A172 (cell line): ENCODE data around the gene TSPAN15. TPM values are rescaled to one million over a fixed set of nuclear protein-coding genes. Genes with fewer than 3 reads are reported as not detected.
A peak's percentile ranks its signal among the peaks of the same experiment; 100 is the strongest.
"Not testable (repeated sequence)": the region's sequence is repeated elsewhere in the genome, so short reads cannot be mapped to it uniquely, and the experiment has no call there.

Experiments
- DNase-seq: peaks from one replicate; pipeline ENCODE4 v3.0.0-alpha.2; 2015; ENCODE audit warnings: low spot score
- total RNA-seq: library from RNA; depleted of rRNA; stranded (reverse); fragments of >200 nt; shearing (Covaris generic); gene quantifications from 2 replicates; pipeline ENCODE4 v1.2.3, GENCODE V29; 2014

Gene TSPAN15
- total RNA-seq, 1 experiment from 2014 or later, result 18.7 TPM

DNA sequence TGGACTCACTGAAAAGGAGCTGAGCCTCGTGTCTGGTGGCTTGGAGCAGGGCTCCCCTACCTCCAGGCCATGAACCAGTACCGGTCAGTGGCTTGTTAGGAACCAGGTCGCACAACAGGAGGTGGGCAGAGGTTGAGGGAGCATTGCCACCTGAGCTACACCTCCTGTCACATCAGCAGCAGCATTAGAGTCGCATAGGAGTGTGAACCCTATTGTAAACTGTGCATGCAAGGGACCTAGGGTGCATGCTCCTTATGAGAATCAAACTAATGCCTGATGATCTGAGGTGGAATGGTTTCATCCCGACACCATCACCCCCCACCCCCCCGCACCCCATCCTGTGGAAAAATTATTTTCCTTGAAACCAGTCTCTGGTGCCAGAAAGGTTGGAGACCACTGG is 50.4 kb downstream of the TSPAN15 start:
- no peak for DNase-seq

DNA sequence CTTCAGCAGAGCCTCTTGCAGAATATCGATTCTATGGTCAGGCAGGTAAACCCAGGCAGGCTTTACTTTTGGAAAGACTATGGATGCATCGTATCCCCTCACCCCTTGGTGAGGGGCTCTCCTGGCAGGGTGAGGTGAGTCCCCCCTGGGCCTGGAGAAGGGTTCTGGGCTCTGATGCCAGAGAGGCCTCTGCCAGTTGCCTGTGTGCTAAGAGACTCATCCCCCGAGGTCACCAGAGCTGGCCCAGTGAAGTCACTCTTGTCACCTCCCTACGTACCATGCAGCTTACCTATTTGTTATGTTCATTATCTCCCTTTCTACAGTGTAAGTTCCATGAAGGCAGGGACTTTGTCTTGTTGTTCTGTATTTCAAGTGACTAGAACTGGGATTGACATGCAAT is 51.3 kb downstream of the TSPAN15 start:
- no peak for DNase-seq

DNA sequence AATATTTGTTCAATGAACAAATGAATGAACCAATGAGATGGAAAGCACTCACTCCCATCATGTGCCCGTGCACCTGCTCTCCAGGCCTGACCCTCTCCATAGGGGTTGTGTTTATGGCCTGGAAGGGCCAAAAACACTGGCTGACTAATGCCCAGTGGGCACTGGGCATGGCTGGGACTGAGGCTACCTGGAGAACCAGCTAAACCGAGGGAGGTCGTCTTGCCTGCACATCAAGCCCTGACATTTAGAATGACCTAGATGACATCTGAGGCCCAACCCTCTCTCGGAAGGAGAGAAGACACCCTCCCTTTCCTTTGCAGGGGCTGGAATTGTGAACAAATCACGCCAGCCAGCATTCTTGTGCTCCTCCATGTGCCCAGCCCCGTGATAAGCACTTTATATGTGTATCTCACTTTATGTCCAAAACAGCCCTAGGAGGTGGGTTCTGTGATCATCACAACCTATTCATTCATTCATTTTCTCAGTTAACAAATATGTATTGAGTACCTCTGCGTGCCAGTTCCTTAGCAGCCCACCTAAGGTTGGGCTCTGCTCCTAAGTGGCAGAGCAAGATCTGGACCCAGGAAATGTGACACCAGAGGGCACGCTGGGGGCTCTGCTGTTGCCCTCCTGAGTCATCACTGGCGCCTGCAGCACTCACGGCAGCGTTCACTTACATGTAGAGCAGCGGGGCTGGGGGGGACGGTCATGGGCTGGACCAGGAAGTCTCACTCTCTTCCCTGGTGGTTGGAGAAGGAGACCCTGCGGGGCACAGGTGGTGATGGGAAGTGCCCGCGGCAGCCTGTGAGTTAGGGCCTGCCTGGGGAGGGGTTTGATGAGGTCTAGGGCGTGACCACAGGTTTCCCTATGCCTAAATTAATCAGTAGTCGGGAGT is 52.0 kb downstream of the TSPAN15 start:
- no peak for DNase-seq

DNA sequence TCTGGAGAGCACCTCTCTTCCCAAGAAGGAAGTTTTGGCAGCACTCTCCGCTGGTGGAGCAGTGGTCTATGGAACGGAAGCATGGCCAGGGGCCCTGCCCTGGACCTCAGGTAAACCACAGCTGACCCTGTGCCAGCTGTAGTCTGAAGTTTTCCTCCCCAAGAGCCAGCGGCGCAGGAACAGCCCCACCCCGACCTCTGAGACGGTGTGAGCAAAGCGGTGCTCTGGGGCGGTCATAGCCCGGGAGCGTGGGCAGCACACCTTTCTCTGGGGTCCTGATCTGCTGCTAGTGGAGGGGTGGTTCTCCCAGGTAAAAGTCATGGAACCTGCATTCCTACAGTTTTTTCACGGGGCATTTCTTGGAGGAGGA is 52.6 kb downstream of the TSPAN15 start:
- DNase-seq, result no peak

DNA sequence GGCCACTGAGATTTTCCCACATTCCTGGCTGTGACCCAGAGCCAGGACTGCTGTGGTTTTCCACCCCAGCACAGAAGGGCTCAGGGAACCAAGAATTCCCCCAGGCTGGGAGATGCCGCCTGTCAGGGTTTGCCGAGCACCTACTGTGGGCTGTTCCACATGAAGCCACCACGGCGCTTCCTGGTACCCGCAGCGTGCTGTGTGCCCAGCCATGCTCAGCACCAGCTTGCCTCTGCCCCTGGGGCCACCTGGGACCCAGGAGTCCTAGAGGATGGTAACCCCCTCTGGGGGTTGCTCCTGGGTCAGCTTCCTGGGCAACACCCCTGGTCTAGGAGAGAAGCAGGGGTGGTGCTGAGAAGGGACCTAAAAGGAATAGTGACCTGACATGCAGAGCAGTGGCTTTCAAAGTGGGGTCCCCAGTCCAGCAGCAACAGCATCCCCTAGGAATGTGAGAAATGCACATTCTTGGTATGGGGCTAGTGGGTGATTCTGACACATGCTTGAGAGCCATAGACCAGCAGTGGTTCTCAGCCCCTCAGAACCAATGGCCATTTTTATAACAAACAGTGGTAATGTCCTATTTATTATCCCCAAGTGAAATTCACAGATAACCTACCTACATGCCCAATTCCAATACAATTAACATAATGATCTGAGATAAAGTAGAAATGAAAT is 53.4 kb downstream of the TSPAN15 start:
- DNase-seq, result no peak

DNA sequence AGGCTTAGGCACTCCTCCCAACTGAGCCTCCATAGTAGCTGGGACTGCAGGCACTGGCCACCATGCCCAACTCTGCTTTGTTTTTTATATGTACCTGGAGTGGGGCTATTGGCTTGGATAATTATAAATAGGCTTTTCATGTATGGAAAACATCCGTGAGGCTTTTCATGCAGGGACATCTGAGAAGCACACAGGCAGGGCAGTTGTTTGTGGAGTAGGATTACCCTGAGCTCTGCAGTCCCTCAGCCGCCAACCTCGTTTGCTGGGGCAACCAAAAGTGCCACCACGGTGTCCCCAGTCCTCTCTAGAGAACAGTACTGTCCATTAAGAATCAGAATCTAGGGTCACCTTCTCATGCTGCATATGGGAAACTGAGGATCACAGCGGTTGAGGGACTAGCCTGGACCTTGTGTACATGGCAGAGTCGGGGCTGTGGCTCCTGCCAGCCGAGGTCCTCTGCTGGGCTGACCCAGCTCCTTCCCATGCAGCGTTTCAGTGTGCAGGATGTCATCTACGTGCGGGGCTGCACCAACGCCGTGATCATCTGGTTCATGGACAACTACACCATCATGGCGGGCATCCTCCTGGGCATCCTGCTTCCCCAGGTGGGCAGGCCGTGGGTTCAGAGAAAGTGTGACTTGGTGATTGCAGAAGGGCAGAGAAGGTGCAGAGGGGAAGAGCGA is 54.5 kb downstream of the TSPAN15 start:
- no peak for DNase-seq

DNA sequence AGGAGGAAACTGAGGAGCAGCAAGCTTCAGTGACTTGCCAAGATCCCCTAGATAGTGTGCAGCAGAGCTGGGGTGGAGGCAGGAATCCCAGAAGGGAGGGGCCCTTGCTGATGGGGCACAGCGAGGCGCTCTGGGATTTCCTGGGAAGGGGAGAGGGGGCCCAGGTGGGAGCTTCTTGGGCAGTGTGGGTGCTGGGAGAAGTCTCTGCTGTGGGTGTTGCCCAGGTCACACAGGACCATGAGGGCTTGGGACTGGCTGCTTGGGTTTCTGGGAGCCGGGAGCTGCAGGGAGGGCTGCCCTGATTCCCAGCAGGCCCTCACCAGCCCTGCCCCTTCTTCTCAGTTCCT is 55.2 kb downstream of the TSPAN15 start:
- DNase-seq, result no peak

DNA sequence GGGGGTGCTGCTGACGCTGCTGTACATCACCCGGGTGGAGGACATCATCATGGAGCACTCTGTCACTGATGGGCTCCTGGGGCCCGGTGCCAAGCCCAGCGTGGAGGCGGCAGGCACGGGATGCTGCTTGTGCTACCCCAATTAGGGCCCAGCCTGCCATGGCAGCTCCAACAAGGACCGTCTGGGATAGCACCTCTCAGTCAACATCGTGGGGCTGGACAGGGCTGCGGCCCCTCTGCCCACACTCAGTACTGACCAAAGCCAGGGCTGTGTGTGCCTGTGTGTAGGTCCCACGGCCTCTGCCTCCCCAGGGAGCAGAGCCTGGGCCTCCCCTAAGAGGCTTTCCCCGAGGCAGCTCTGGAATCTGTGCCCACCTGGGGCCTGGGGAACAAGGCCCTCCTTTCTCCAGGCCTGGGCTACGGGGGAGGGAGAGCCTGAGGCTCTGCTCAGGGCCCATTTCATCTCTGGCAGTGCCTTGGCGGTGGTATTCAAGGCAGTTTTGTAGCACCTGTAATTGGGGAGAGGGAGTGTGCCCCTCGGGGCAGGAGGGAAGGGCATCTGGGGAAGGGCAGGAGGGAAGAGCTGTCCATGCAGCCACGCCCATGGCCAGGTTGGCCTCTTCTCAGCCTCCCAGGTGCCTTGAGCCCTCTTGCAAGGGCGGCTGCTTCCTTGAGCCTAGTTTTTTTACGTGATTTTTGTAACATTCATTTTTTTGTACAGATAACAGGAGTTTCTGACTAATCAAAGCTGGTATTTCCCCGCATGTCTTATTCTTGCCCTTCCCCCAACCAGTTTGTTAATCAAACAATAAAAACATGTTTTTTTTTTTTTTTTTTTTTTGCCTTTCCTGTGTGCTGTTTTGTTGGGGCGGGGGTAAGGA is 55.8 kb downstream of the TSPAN15 start:
- DNase-seq, result no peak

DNA sequence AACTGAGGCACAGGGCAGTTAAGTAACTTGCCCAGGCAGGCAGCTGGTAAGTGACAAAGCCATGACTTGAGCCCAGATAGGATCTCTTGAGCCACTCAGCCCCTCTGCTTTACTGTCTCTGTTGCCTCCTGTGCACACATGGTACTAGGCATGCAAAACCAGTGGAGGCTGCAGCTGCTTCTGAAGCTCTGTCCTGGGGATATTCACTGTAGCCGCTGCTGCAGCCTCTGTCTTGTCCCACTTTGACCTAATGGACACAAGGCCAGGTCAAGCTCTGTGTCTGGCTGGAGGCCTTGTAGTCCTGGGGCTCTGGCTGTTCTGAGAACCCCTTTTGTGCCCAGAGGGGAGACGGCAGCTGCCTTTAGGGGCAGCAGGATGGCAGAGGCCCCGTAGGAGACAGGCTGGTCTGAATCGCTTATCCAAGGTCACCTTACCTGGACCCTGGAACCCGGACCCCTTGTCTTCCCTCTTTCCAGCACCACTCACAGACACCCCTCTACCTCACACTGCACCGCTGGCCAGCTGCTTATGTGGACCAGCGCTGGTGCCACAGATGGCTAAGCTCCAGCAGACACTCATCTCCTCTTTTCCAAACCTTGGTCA is 57.6 kb downstream of the TSPAN15 start:
- no peak for DNase-seq

DNA sequence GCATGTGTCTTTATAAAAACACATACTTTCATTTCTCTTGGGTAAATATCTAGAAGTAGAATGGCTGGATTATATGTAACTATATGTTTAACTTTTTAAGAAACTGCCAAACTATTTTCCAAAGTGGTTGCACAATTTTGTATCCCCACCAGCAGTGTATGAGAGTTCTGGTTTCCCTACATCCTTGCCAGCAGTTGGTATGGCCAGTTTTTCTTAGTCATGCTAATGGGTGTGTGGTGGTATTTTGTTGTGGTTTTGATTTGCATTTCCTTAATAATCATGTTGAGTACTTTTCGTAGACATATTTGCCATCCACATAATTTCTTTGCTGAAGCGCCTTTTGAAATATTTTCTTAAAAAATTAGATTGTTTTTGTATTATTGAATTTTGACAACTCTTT is 61.6 kb downstream of the TSPAN15 start:
- no peak for DNase-seq

DNA sequence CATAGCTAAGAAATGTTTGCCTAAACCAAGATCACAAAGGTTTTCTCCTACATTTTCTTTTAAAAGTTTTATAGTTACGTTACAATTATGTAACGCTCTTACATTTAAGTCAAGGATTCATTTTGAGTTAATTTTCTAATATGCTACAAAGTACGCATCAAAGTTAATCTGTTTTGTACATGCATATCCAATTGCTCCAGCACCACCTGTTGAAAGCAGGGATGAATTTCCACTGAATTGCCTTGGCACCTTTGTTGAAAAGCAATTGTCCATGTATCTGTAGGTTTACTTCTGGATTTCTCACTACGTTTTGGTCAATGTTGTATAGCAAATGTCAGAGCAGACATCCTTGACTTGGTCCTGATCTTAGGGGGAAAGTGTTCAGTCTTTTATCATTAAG is 62.4 kb downstream of the TSPAN15 start:
- no peak for DNase-seq

DNA sequence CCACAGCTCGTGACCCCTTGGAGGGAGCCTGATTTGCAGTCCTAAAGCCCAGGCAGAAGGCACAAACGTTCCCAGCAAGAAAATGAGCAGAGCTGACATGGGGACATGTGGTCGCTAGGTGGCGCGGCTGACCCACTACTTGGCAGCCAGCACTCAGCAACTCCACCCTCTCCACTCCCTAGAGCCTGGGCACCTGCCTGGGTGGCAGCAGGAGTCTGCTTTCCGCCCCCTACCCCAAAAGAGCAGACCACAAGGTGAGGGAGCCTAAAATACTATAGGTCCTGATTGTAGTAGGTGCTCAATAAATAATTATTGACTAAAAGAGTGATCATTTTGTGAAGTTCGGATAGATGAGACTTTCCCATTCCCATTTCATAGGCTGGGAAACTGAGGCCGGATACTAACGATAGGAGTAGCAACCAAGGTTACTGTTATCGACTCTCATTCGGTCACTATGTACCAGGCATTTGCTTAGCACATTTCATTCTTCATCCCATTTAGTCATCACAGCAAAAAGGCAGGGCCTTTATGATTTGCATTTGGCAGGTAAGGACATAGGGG is 64.5 kb downstream of the TSPAN15 start:
- peak; percentile 78 for DNase-seq

DNA sequence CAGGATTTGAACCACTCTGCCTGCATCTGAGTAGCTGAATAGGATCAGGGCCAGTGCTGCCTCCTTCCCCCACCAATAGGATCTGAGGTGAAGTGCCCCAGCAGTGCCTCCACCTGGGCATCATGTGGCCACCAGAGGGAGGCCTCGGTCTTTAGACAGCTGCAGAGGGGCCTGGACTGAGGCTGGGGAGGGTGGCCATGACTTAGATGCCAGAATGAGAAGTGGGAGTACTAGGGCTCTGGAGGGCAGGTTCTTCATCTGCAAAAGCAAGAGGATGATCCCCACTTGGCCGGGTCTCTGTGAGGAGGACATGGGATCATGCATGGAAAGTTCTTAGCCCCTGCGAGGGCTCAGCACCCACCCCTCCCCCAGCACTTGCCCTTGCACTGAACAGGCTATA is 65.1 kb downstream of the TSPAN15 start:
- DNase-seq, result peak; percentile 54

DNA sequence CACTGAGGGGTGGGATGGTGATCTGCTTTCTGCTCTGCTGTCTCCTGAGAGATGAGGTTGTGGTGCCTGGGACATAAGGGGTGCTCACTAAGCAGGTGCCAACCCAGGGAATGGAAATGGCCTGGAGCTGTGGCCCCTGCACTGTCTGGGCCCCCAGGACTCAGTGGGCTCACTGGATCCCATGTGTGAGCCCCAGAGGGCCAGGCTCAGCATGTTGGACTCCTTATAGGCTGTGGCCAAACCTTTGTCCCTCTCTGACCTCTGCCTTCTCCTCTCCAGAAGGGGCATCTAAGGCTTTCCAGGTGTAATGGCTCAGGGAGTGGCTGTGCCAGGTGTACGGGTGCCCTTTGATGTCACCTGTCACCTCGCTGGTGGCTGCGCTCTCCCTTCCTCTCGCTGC is 65.5 kb downstream of the TSPAN15 start:
- DNase-seq, result no peak

DNA sequence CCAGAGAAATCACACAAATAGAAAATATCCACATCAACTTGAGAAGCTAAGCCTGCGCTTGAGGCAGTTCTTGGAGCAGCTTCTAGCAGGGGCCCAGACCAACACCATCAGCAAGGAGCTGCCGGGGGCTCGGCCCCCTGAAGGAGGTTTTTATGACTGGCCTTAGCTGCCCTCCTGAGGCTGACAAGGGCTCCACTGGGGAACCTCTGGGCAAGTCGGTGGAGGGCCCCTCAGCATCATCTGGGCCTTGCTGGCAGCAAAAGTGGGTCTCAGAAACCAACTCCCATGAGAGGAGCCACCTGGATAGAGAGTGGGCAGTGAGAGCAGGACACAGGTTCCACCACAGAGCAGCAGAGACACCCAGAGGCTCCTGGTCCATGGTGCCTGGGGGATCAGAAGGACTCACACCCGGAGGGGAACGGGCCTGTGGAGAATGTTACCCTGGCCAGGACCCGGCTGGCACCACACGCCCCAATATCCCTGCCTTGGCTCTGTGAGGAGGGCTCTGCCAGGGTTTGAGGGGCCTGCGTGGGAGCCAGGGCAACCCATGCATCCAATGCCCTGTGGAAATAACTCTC is 66.1 kb downstream of the TSPAN15 start:
- DNase-seq, result no peak

DNA sequence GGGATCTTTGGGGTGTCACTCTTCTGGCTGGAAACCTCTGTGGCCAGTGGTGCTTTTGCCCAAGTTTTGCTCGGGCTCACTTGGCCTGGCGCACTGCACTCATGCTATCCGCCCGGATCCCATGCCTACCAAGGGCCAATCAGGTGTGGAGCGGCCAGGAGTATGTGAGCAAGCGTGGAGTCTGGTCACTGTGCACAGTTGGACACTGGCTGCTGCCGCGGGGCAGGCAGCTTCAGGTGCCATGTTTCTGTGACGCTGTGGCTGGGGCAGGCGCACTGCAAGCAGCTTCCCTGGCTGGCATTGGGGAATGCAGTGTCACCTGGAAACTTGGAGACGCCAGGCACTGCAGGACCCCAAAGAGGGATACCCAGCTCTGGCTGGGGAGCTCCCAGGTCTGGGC is 76.7 kb downstream of the TSPAN15 start:
- DNase-seq, result no peak

DNA sequence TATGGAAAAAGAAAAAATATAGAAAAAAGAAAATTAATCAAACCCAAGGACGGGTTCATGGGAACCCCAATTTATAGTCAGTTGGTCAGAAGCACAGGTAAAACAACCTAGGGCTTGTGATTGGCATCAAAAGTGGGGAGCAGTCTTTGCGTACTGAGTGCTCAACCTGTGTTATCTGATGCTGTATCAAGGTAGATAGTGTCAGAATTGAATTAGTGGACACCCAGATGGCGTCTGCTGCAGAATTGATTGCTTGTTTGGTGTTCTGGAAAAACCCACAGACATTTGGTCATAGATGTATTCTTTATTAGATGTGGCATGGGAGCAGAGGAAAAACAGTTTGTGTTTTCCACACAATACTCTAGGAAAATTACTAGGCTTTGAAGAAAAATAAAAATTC is 82.4 kb downstream of the TSPAN15 start:
- DNase-seq, result no peak

DNA sequence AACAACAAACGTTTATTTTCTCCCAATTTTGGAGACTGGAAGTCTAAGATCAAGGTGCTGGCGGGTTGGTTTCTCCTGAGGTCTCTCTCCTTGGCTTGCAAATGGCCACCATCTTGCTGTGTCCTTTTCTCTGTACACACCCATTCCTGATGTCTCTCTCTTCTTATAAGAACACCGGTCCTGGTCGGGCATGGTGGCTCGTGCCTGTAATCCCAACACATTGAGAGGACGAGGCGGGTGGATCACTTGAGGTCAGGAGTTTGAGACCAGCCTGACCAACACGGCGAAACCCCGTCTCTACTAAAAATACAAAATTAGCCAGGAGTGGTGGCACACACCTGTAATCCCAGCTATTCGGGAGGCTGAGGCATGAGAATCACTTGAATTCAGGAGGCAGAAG is 85.3 kb downstream of the TSPAN15 start:
- not testable (repeated sequence) for DNase-seq

DNA sequence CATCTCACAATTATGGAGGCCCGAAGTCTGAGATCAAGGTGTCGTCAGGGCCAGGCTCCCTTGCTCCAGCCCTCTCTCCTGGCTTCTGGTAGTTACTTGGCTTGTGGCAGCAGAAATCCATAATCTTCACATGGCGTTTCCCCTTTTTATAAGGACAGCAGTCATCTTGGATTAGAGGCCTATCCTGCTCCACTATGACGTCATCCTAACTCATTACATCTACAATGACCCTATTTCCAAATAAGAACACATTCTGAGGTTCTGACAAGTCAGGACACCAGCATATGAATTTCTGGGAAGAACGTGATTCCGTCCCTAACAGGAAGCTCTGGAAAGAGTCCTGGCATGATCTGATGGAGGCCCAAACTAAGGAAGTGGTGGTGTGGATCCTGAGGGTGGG is 86.2 kb downstream of the TSPAN15 start:
- no peak for DNase-seq

DNA sequence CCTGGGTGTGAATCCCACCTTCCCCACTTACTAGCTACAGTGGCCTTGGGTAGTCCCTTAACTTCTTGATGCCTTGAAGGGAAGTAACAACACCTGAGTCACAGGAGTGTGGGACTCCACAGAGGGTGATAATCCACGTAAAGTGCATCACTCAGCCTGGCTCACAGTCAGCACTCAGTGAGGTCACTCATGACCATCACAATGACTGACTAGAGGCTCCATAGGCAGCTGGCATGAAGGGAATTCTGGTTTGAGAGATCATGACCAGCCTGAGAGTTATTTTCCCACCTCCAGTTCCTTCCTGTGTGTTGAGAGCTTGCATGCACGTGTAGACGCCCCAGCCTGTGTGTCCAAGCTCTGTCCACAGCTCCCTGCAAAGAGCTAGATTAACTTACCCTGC is 87.2 kb downstream of the TSPAN15 start:
- no peak for DNase-seq

DNA sequence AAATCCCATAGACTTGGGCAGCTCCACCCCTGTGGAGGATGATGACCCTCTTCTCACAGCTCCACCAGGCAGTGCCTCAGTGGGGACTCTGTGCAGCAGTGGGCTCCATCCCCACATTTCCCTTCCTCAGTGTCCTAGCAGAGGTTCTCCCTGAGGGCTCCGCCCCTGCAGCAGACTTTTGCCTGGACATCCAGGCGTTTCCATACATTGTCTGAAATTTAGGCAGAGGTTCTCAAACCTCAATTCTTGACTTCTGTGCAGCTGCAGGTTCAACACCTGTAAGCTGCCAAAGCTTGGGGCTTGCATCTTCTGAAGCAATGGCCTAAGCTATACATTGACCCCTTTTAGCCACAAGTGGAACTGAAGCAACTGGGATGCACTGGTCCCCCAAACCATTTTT is 90.2 kb downstream of the TSPAN15 start:
- no peak for DNase-seq
